ENCODE measurements around the gene USP4.

DNA sequence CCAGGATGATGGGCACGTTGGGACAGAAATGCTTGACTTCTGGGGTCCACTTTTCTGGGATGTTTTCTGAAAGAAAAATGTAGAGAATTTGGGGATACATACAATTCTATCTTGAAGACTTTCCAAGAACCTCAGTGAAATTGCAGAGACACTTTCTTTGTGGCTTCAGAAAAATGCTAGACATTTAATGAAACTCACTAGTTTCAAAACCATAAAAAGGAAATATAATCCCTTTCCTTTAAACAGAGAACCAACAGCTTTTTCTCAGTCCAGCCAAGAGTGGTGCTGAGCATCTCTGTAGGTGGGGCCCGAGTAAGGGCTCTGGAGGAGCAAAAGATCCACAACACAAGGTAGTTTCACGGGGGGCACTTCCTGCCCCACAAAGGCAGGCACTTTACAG, 22.7 kb upstream of the USP4 start:
- TF ChIP-seq POLR2A (IDR thresholded peaks at IDR 0.05) = no peak
- TF ChIP-seq, protein P1, sequence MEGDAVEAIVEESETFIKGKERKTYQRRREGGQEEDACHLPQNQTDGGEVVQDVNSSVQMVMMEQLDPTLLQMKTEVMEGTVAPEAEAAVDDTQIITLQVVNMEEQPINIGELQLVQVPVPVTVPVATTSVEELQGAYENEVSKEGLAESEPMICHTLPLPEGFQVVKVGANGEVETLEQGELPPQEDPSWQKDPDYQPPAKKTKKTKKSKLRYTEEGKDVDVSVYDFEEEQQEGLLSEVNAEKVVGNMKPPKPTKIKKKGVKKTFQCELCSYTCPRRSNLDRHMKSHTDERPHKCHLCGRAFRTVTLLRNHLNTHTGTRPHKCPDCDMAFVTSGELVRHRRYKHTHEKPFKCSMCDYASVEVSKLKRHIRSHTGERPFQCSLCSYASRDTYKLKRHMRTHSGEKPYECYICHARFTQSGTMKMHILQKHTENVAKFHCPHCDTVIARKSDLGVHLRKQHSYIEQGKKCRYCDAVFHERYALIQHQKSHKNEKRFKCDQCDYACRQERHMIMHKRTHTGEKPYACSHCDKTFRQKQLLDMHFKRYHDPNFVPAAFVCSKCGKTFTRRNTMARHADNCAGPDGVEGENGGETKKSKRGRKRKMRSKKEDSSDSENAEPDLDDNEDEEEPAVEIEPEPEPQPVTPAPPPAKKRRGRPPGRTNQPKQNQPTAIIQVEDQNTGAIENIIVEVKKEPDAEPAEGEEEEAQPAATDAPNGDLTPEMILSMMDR (IDR thresholded peaks at IDR 0.05) = no peak
